ENCODE measurements around the gene OR6N1. TPM values are rescaled to one million over a fixed set of nuclear protein-coding genes. Genes with fewer than 3 reads are reported as not detected.

Gene OR6N1
- polyA plus RNA-seq, 3 donors = not detected

GRCh38 chr1:158813164-158813563 lies 41.2 kb upstream of the OR6N1 start:
- Histone ChIP-seq H3K27me3 (ENCODE audit: control insufficient read depth in 2 of 2, insufficient read depth in 2 of 2, low read length in 2 of 2) (no peaks in the 10 kb centered on the region), H3K79me2 (ENCODE audit: insufficient read depth, low read length) (peaks cover 78% of the 10 kb centered on the region), H3K4me3 (replicated peaks in 1 of 3; ENCODE audit: low read depth in 2 of 3, low read length in 3 of 3) (peak overlapping the region in 2 of 3 experiments; percentile 19 to 72), H3K9ac (ENCODE audit: insufficient read depth, low read length, poor library complexity, severe bottlenecking) (no peak overlapping the region), H3K36me3 (replicated peaks in 1 of 2; ENCODE audit: control insufficient read depth in 1 of 2, insufficient read depth in 2 of 2, low read length in 2 of 2) (no peaks in the 10 kb centered on the region), H3K27ac (ENCODE audit: low read depth in 1 of 2, low read length in 2 of 2) (peak overlapping the region in 1 of 2 donors; percentile 85), H3K4me1 (ENCODE audit: control insufficient read depth in 1 of 2, insufficient read depth in 2 of 2, low read length in 2 of 2) (peaks cover 87% of the 10 kb centered on the region in 2 donors), H4K20me1 (ENCODE audit: insufficient read depth, low read length) (no peaks in the 10 kb centered on the region), H3K4me2 (replicated peaks; ENCODE audit: extremely low read depth, low read length, poor library complexity, severe bottlenecking) (peak overlapping the region; percentile 85), H2AFZ (ENCODE audit: insufficient read depth, low read depth, low read length, poor library complexity, severe bottlenecking) (no peak overlapping the region), H3K9me3 (replicated peaks in 1 of 2; ENCODE audit: control insufficient read depth in 1 of 2, insufficient read depth in 1 of 2, low read length in 2 of 2) (no peaks in the 10 kb centered on the region)
- intact Hi-C loops (cut with micrococcal nuclease) = no loop called here
- peak in 2 of 3 donors; percentile 43 to 66 for DNase-seq
- H3K27me3 Mint-ChIP-seq (ENCODE audit: low read depth in 3 of 3) = no peaks in the 10 kb centered on the region
- TF ChIP-seq CTCF (IDR thresholded peaks at IDR 0.05) = no peak
- no peaks in the 10 kb centered on the region for H3K9me3 Mint-ChIP-seq
- peaks cover 82% of the 10 kb centered on the region for H3K4me1 Mint-ChIP-seq
- H3K36me3 Mint-ChIP-seq = peaks cover 1 to 5% of the 10 kb centered on the region in 2 donors
- H3K4me3 Mint-ChIP-seq = peak overlapping the region; percentile 49 to 79
- WGBS (ENCODE audit: insufficient coverage) = no CpG with 5 or more reads among the region's 3 CpGs
- H3K27ac Mint-ChIP-seq = peak overlapping the region; percentile 73 to 91 (median 85)

- peak overlapping the region in 1 of 2 donors; percentile 85 for H3K27ac ChIP-seq (ENCODE audit: low read depth in 1 of 2, low read length in 2 of 2)
- Mint-ChIP-seq H3K27me3 (ENCODE audit: low read depth in 3 of 3) (no peaks in the 10 kb centered on the region), H3K9me3 (no peaks in the 10 kb centered on the region), H3K4me3 (peak overlapping the region in 1 of 2 donors; percentile 59), H3K27ac (peak overlapping the region; percentile 79 to 99 (median 92)), H3K4me1 (peaks cover 80% of the 10 kb centered on the region), H3K36me3 (peaks cover 1 to 10% of the 10 kb centered on the region in 2 donors)
- no peak for TF ChIP-seq CTCF (IDR thresholded peaks at IDR 0.05)
- peaks cover 87% of the 10 kb centered on the region in 2 donors for H3K4me1 ChIP-seq (ENCODE audit: control insufficient read depth in 1 of 2, insufficient read depth in 2 of 2, low read length in 2 of 2)
- no peak overlapping the region for H2AFZ ChIP-seq (ENCODE audit: insufficient read depth, low read depth, low read length, poor library complexity, severe bottlenecking)
- no peak overlapping the region for H3K9ac ChIP-seq (ENCODE audit: insufficient read depth, low read length, poor library complexity, severe bottlenecking)
- intact Hi-C loops (cut with micrococcal nuclease) = no loop called here
- H3K4me3 ChIP-seq (replicated peaks in 1 of 3; ENCODE audit: low read depth in 2 of 3, low read length in 3 of 3) = peak overlapping the region in 1 of 3 experiments; percentile 72
- no CpG with 5 or more reads among the region's 2 CpGs for WGBS (ENCODE audit: insufficient coverage)
- no peaks in the 10 kb centered on the region for H4K20me1 ChIP-seq (ENCODE audit: insufficient read depth, low read length)
- no peaks in the 10 kb centered on the region for H3K27me3 ChIP-seq (ENCODE audit: control insufficient read depth in 2 of 2, insufficient read depth in 2 of 2, low read length in 2 of 2)
- no peaks in the 10 kb centered on the region for H3K36me3 ChIP-seq (replicated peaks in 1 of 2; ENCODE audit: control insufficient read depth in 1 of 2, insufficient read depth in 2 of 2, low read length in 2 of 2)
- peak overlapping the region; percentile 85 for H3K4me2 ChIP-seq (replicated peaks; ENCODE audit: extremely low read depth, low read length, poor library complexity, severe bottlenecking)
- H3K79me2 ChIP-seq (ENCODE audit: insufficient read depth, low read length) = peaks cover 77% of the 10 kb centered on the region
- DNase-seq = peak in 1 of 3 donors; percentile 41
- no peaks in the 10 kb centered on the region for H3K9me3 ChIP-seq (replicated peaks in 1 of 2; ENCODE audit: control insufficient read depth in 1 of 2, insufficient read depth in 1 of 2, low read length in 2 of 2)
These were observed 40.3 kb upstream of the OR6N1 start for GRCh38 chr1:158812336-158812735.

All from CD14-positive monocyte (primary cell).